IMR-90 (cell line): ENCODE data around the gene ATP11A.

Experiments used
- CHD1 ChIP-seq: IDR thresholded peaks from 2 replicates; pipeline ENCODE4 v1.6.1; 2012; ENCODE audit warnings: low read depth, low read length, improper control_type of control experiment
- POLR2A ChIP-seq: IDR thresholded peaks from 2 replicates; pipeline ENCODE4 v1.6.1; 2012; ENCODE audit warnings: mild to moderate bottlenecking, low read depth, low read length
- RCOR1 ChIP-seq: IDR thresholded peaks from 2 replicates; pipeline ENCODE4 v1.6.1; 2012; ENCODE audit warnings: mild to moderate bottlenecking, low read length, improper control_type of control experiment; ENCODE audit not compliant: insufficient replicate concordance
- RFX5 ChIP-seq: IDR thresholded peaks from 2 replicates; pipeline ENCODE4 v1.8.0; 2012; ENCODE audit warnings: low read depth, mild to moderate bottlenecking, low read length, moderate library complexity
- SMC3 ChIP-seq: fragments of 150-350 bp; IDR thresholded peaks from 2 replicates; pipeline ENCODE4 v1.6.1; 2016; ENCODE audit warnings: low read depth, mild to moderate bottlenecking, antibody characterized with exemption, low read length, moderate library complexity
- TF ChIP-seq, protein P1 (sequence below): conservative IDR thresholded peaks from 2 replicates; pipeline ENCODE4 v1.5.1; 2012; ENCODE audit warnings: mild to moderate bottlenecking, low read depth, low read length, improper control_type of control experiment

DNA sequence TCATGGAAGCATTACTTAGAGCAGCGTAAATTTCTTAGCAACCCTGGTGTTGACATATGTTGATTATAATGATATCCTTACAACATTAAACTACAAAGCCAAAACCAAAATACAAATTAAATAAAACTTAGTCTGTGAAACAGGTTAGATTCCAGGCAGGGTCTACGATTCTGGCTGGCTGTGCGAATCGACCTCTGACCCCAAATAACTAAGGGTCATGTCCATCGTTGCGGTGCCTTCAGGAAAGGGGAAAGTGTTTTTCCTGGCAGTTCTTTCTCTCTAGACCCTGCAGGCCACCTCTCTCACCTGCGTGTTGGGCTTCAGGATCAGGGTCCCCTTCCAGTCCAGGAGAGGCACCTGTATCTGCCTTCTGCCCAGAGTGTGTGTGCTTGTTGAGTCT is 66.2 kb downstream of the ATP11A start:
- TF ChIP-seq, protein P1, sequence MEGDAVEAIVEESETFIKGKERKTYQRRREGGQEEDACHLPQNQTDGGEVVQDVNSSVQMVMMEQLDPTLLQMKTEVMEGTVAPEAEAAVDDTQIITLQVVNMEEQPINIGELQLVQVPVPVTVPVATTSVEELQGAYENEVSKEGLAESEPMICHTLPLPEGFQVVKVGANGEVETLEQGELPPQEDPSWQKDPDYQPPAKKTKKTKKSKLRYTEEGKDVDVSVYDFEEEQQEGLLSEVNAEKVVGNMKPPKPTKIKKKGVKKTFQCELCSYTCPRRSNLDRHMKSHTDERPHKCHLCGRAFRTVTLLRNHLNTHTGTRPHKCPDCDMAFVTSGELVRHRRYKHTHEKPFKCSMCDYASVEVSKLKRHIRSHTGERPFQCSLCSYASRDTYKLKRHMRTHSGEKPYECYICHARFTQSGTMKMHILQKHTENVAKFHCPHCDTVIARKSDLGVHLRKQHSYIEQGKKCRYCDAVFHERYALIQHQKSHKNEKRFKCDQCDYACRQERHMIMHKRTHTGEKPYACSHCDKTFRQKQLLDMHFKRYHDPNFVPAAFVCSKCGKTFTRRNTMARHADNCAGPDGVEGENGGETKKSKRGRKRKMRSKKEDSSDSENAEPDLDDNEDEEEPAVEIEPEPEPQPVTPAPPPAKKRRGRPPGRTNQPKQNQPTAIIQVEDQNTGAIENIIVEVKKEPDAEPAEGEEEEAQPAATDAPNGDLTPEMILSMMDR, result no peak
- no peak for TF ChIP-seq POLR2A
- no peak for TF ChIP-seq SMC3
- TF ChIP-seq RCOR1, result no peak
- TF ChIP-seq CHD1, result no peak
- TF ChIP-seq RFX5, result no peak
